Measurements from ENCODE around the gene NDUFB11.

DNA sequence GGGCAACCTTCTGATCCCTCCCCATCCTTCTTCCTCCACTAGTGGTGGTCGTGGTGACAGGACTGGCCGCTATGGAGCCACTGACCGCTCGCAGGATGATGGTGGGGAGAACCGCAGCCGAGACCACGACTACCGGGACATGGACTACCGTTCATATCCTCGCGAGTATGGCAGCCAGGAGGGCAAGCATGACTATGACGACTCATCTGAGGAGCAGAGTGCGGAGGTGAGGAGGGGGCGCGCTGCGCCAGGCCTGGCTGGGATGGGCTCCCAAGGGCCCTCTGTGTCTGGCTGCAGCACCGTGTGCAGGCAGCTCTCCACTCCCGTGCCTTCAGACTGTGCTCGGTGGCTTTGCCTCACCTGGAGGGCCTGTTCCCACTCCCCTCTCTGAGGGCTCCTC lies 24.8 kb upstream of the NDUFB11 start:
- TF ChIP-seq CTCF (conservative IDR thresholded peaks at IDR 0.05; ENCODE audit: low read length) (no peak), EZH2phosphoT487 (IDR thresholded peaks at IDR 0.05; ENCODE audit: borderline replicate concordance, low read depth, low read length) (no peak)

Data from OCI-LY7 (cell line).